Raji (cell line): ENCODE data around the gene BRINP1.

Experiments
- POLR2A ChIP-seq: IDR thresholded peaks from 2 replicates; pipeline ENCODE4 v1.6.1; 2011; ENCODE audit warnings: low read depth, low read length, control low read depth; ENCODE audit not compliant: insufficient read depth

The BRINP1 gene

DNA sequence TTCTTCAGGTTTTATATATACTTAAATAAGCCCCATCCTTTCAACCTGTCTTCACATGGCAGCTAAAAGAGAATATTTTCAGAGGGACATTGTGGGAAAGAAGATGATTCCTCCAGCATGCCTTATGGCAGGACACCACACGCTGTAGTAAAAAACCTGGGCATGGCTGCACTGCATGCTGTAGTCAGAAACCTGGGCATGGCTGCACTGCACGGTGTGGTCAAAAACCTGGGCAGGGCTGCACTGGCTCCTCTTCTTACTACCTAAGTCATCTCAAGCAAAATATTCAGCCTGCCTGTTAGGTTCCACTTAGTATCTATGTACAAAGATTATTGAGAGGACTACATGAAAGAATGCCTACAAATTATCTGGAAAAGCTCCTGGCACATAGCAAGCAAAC is 153.6 kb downstream of the BRINP1 start:
- no peak for TF ChIP-seq POLR2A

GRCh38 chr9:119213471-119213870 is 155.8 kb downstream of the BRINP1 start:
- no peak for TF ChIP-seq POLR2A

GRCh38 chr9:119197893-119198607 is 171.2 kb downstream of the BRINP1 start:
- no peak for TF ChIP-seq POLR2A

- TF ChIP-seq POLR2A = no peak
Measured at GRCh38 chr9:119195521-119195920, 173.7 kb downstream of the BRINP1 start.

DNA sequence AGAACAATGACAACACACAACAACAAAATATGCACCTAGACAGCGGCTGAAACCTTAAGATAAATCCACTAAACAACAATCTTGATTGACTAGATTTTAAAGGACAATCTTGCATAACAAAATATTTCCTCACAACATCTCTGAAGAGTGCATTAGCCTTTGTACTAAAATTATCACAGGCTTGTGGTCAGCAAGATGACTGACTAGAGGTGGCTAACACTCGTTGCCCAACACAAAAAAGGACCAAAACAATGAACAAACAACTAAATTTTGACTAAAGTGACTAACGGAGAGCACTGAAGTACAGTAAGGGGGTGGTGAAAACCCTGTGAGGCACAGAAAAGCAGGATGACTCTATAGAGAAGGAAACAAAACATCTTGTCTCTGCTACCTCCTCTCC is 183.9 kb downstream of the BRINP1 start:
- no peak for TF ChIP-seq POLR2A

- TF ChIP-seq POLR2A = no peak
Measured at GRCh38 chr9:119184265-119184936, 184.8 kb downstream of the BRINP1 start.

- TF ChIP-seq POLR2A = no peak
Measured at GRCh38 chr9:119181561-119181960, 187.7 kb downstream of the BRINP1 start.

DNA sequence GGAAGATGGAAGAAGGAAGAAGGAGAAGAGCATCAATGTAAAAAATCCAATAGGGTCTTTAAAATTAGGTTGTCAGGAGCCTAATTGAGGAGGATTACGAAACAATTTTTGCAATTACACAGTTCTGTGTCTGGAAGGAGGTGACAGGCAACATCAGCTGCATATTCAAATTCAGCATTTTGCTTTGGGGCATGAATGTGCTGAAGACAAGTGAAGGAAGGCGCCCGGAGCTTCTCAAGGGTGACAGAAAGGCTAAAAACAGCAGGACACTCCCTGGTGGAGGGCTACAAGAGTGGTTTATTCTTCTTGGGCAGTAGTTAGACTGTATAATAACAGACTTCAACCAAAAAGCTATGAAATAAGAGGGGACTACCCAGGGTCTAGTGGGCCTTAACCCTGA is 188.3 kb downstream of the BRINP1 start:
- TF ChIP-seq POLR2A = no peak

GRCh38 chr9:119179701-119180100 is 189.5 kb downstream of the BRINP1 start:
- TF ChIP-seq POLR2A = no peak

DNA sequence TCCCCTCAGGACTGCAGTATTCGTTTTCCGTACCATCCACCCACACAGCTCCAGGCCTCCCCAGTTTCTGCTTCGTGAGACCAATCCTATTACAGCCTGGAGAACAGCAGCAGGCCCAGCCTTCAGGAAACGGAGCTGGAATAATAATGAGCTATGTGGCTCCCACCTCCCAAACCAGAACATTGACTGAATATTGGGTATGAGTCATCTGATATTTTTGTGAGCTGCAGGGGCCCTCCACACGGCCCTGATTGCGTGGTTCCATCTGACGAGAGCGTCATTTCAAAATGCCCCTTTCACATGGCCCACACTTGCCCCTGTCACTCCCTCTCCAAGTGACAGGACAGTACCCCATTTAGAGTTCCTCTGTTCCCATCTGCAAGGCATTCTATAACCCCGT is 192.0 kb downstream of the BRINP1 start:
- TF ChIP-seq POLR2A = no peak

- no peak for TF ChIP-seq POLR2A
Measured at GRCh38 chr9:119175581-119175980, 193.7 kb downstream of the BRINP1 start.

GRCh38 chr9:119167876-119168275 is 201.4 kb downstream of the BRINP1 start:
- no peak for TF ChIP-seq POLR2A

- no peak for TF ChIP-seq POLR2A
Measured at GRCh38 chr9:119167267-119167666, 202.0 kb downstream of the BRINP1 start.

- TF ChIP-seq POLR2A = no peak
Measured at GRCh38 chr9:119166096-119166495, 203.1 kb downstream of the BRINP1 start.

GRCh38 chr9:119165131-119165530 is 204.1 kb downstream of the BRINP1 start:
- no peak for TF ChIP-seq POLR2A

- no peak for TF ChIP-seq POLR2A
Measured at GRCh38 chr9:119164716-119165115, 204.5 kb downstream of the BRINP1 start.

GRCh38 chr9:119160551-119160950 is 208.7 kb downstream of the BRINP1 start:
- no peak for TF ChIP-seq POLR2A
